Progenitor cell of endocrine pancreas (in vitro differentiated cells): ENCODE measurements around the gene MDH1. TPM values are rescaled to one million over a fixed set of nuclear protein-coding genes. Genes with fewer than 3 reads are reported as not detected.
A peak's percentile ranks its signal among the peaks of the same experiment; 100 is the strongest.
"Not testable (repeated sequence)": the region's sequence is repeated elsewhere in the genome, so short reads cannot be mapped to it uniquely, and the experiment has no call there.

Source experiments
- DNase-seq: peaks from one replicate; pipeline ENCODE4 v3.0.0; 2021; ENCODE audit warnings: low spot score; ENCODE audit not compliant: unreplicated experiment
- H3K27ac Mint-ChIP-seq: 2 replicates; pipeline ENCODE4 v1.8.0; 2021; ENCODE audit warnings: mild to moderate bottlenecking, moderate library complexity, mixed read lengths
- H3K27me3 Mint-ChIP-seq: 2 replicates; pipeline ENCODE4 v1.8.0; 2021; ENCODE audit warnings: mixed read lengths
- H3K36me3 Mint-ChIP-seq: 2 replicates; pipeline ENCODE4 v1.8.0; 2022; ENCODE audit warnings: mixed read lengths; ENCODE audit not compliant: insufficient read depth
- H3K4me1 Mint-ChIP-seq: 2 replicates; pipeline ENCODE4 v1.8.0; 2021; ENCODE audit warnings: low read depth, mixed read lengths
- H3K4me3 Mint-ChIP-seq: 2 replicates; pipeline ENCODE4 v1.8.0; 2021; ENCODE audit warnings: low read depth, mild to moderate bottlenecking, moderate library complexity, mixed read lengths
- H3K9me3 Mint-ChIP-seq: 2 replicates; pipeline ENCODE4 v1.8.0; 2021; ENCODE audit warnings: low read depth, mixed read lengths
- CTCF ChIP-seq: fragments of 200-600 bp; sonication (generic); IDR thresholded peaks from one replicate; pipeline ENCODE4 v1.5.0; 2021; ENCODE audit warnings: antibody characterized with exemption, mild to moderate bottlenecking; ENCODE audit not compliant: unreplicated experiment
- total RNA-seq: library from RNA; stranded (reverse); gene quantifications from 2 replicates; pipeline ENCODE4 v1.2.1, GENCODE V29; 2021

The MDH1 gene
- total RNA-seq, 1 donor from 2014 or later: 125 TPM

GRCh38 chr2:63600881-63601460 is 12.2 kb downstream of the MDH1 start:
- Mint-ChIP-seq H3K4me1 (peaks cover 19% of the 10 kb centered on the region), H3K9me3 (no peaks in the 10 kb centered on the region), H3K4me3 (no peak overlapping the region), H3K27ac (peak overlapping the region; percentile 58), H3K27me3 (no peaks in the 10 kb centered on the region), H3K36me3 (peaks cover 35% of the 10 kb centered on the region)
- no peak for DNase-seq
- no peak for TF ChIP-seq CTCF

GRCh38 chr2:63604666-63605065 is 15.9 kb downstream of the MDH1 start:
- H3K27me3 Mint-ChIP-seq: no peaks in the 10 kb centered on the region
- peaks cover 19% of the 10 kb centered on the region for H3K4me1 Mint-ChIP-seq
- no peak for DNase-seq
- TF ChIP-seq CTCF: no peak
- no peak overlapping the region for H3K4me3 Mint-ChIP-seq
- H3K9me3 Mint-ChIP-seq: no peaks in the 10 kb centered on the region
- no peak overlapping the region for H3K27ac Mint-ChIP-seq
- H3K36me3 Mint-ChIP-seq: peaks cover 37% of the 10 kb centered on the region

- H3K9me3 Mint-ChIP-seq, H3K4me3 Mint-ChIP-seq, H3K27me3 Mint-ChIP-seq, DNase-seq, H3K27ac Mint-ChIP-seq, H3K4me1 Mint-ChIP-seq: not testable (repeated sequence)
- H3K36me3 Mint-ChIP-seq: peaks cover 22% of the 10 kb centered on the region
These were observed 20.1 kb downstream of the MDH1 start for GRCh38 chr2:63608865-63609264.

GRCh38 chr2:63610525-63610924 is 21.8 kb downstream of the MDH1 start:
- H3K27me3 Mint-ChIP-seq: no peaks in the 10 kb centered on the region
- DNase-seq: no peak
- H3K36me3 Mint-ChIP-seq: peaks cover 14% of the 10 kb centered on the region
- H3K9me3 Mint-ChIP-seq: no peaks in the 10 kb centered on the region
- no peak for TF ChIP-seq CTCF
- no peak overlapping the region for H3K27ac Mint-ChIP-seq
- no peak overlapping the region for H3K4me3 Mint-ChIP-seq
- H3K4me1 Mint-ChIP-seq: peaks cover 21% of the 10 kb centered on the region

DNA sequence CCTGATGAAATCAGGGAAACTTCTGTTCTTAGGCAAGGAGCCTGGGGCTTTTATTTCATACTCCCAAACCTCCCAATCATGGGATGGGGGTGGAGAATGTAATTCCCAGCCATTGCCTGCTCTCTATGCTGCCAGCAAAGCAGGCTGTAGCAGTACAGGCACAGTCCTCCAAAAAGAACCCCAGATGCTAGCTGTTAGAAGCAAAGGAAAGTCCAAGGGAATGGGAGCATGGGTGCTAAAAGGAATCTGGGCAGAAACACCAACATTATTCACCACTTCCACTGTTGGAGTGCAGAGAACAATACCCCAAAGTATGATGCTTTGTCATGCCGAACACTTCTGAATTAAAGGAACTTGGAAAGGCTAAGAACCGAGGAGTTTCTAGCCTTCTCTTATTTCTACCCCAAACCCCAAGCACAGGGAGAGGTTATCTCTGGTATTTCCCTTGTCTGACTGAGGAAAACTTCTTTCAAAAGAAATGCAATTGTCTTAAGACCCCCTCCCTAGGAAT is 24.7 kb downstream of the MDH1 start:
- DNase-seq: no peak
- peak overlapping the region; percentile 97 for H3K27ac Mint-ChIP-seq
- H3K4me1 Mint-ChIP-seq: peaks cover 27% of the 10 kb centered on the region
- H3K36me3 Mint-ChIP-seq: peaks cover 1% of the 10 kb centered on the region
- no peak for TF ChIP-seq CTCF
- H3K27me3 Mint-ChIP-seq: no peaks in the 10 kb centered on the region
- no peak overlapping the region for H3K4me3 Mint-ChIP-seq
- H3K9me3 Mint-ChIP-seq: peaks cover 2% of the 10 kb centered on the region

DNA sequence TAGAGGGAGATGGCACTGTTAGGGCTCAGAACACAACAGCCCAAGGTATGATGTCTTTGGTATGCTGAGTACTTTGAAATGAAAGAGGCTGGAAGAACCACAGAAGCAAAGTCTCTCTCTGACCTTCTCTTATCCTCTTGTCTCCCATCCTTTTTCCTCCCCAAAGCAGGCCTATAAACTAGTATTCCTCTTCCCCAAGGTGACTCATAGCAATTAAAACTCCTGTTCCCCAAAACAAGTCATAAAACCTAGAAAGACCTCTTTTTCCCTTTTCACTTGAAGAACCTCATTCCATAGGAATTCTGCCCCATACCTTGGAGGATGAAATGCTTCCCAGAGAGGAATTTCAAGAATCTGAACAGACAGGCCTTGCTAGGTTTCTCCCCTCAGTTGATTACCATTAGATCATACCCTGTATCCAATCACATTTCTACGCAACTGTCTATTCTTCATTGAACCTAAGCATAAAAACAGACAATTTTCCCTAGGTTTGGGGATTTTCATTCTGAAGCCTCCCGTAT is 25.7 kb downstream of the MDH1 start:
- H3K4me3 Mint-ChIP-seq: peak overlapping the region; percentile 27
- peak overlapping the region; percentile 97 for H3K27ac Mint-ChIP-seq
- no peak for TF ChIP-seq CTCF
- no peak for DNase-seq
- peaks cover 2% of the 10 kb centered on the region for H3K36me3 Mint-ChIP-seq
- H3K27me3 Mint-ChIP-seq: no peaks in the 10 kb centered on the region
- peaks cover 27% of the 10 kb centered on the region for H3K4me1 Mint-ChIP-seq
- H3K9me3 Mint-ChIP-seq: peaks cover 5% of the 10 kb centered on the region
